ENCODE measurements around the gene PARVB. TPM values are rescaled to one million over a fixed set of nuclear protein-coding genes. Genes with fewer than 3 reads are reported as not detected.

The PARVB gene
- total and polyA plus RNA-seq, 2 of the 8 experiments (the other 6 are each of a cell fraction or from before 2014, with no cell fraction given), result 14.5 to 18.6 TPM

GRCh38 chr22:44182588-44183286 is 158.6 kb downstream of the PARVB start (continued):
- TF ChIP-seq RBBP5 (IDR thresholded peaks at IDR 0.05; ENCODE audit: borderline replicate concordance, low read depth, low read length) (no peak), EGR1 (IDR thresholded peaks at IDR 0.05; ENCODE audit: borderline replicate concordance, low read depth, low read length) (no peak), TBP (IDR thresholded peaks at IDR 0.05; ENCODE audit: low read depth, low read length) (no peak), SIX5 (IDR thresholded peaks at IDR 0.05; ENCODE audit: low read depth, low read length) (no peak), CREB1 (IDR thresholded peaks at IDR 0.05) (no peak), ASH2L (IDR thresholded peaks at IDR 0.05; ENCODE audit: low read length) (no peak)
